ENCODE data around the gene CHAC1.
"Not testable (repeated sequence)": the region's sequence is repeated elsewhere in the genome, so short reads cannot be mapped to it uniquely, and the experiment has no call there.

The CHAC1 gene

DNA sequence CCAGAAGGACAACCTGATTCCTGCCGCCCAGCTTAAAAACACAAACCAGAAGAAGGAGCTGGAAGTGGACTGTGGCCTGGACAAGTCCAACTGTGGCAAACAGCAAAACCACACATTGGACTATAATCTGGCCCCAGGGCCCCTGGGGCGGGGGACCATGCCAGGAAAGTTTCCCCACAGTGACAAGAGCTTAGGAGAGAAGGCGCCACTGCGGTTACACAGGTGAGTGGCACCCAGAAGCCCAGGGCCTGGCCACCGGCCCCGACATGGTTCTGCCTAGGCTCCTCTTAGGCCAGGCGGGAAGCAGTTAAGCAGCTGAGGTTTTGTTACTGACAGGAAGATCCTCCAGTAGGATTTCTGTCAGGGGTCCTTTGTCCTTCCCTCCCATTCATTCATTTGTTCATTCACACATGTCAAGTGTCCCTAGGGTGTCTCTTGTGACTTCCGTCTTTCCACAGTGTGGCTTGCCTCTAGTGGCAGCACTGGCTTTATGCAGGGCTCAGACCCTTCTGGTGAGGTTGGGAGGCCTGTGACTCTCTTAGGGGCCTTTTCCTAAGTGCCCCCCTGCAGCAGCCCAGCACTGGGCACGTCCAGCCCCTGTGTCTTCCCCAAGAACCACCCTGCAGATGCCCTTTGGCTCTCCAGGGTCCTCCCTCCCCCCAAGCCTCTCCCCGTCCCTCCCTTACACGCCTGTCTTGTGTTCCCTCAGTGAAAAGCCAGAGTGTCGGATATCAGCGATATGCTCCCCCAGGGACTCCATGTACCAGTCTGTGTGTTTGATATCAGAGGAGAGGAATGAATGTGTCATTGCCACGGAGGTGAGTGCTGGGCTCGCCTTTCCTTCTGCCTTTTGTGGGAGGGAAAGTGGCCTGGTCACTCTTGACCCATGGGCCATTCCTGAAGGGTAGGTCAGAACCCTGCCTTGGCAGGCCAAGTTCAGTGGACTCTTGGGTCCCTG, 16.3 kb upstream of the CHAC1 start:
- in situ Hi-C loops (cut with HindIII; ENCODE audit: low sequenced_read_pairs): no loop called here

DNA sequence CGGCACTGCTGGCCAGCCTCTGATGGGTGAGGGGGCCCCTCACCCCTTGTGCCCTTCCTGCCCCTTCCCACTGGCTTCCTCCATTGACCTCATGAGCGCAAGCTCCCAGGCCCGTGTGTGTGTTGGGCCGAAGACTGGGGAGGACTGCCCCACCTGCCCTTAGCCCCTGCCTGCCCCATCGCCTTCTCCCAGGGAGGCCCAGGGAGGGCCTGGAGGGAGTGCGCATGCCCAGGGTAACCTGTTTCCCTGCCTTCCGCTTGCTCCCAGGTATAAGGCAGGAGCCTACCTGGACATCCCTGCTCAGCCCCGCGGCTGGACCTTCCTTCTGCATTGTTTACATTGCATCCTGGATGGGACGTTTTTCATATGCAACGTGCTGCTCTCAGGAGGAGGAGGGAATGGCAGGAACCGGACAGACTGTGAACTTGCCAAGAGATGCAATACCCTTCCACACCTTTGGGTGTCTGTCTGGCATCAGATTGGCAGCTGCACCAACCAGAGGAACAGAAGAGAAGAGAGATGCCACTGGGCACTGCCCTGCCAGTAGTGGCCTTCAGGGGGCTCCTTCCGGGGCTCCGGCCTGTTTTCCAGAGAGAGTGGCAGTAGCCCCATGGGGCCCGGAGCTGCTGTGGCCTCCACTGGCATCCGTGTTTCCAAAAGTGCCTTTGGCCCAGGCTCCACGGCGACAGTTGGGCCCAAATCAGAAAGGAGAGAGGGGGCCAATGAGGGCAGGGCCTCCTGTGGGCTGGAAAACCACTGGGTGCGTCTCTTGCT, 15.3 kb upstream of the CHAC1 start:
- in situ Hi-C loops (cut with HindIII; ENCODE audit: low sequenced_read_pairs): no loop called here

GRCh38 chr15:40938536-40938870, 14.8 kb upstream of the CHAC1 start:
- in situ Hi-C loops (cut with HindIII; ENCODE audit: low sequenced_read_pairs): no loop called here

DNA sequence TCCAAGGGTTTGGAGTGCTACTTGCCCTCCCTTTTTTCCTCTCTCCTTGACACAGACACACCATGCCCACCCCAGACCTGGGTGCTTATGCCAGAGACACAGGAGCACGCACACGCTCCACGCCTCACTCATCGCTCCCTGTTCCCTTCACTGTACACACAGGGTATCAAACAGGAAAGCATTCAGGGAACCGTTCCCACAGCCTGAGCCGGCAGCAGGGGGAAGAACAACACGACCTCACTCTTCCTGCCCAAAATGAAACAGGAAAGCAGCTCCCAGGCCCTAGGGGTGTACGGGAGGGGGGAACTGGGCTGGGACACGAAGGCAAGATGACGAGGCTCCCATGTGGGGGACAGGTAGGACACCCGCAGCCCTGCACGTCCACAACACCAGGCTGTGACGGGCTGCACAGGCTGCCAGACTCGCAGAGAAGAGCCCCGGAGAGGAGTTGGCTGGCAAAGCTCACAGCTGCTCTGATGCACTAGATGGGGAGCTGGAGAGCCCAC, 12.9 kb upstream of the CHAC1 start:
- in situ Hi-C loops (cut with HindIII; ENCODE audit: low sequenced_read_pairs): no loop called here

DNA sequence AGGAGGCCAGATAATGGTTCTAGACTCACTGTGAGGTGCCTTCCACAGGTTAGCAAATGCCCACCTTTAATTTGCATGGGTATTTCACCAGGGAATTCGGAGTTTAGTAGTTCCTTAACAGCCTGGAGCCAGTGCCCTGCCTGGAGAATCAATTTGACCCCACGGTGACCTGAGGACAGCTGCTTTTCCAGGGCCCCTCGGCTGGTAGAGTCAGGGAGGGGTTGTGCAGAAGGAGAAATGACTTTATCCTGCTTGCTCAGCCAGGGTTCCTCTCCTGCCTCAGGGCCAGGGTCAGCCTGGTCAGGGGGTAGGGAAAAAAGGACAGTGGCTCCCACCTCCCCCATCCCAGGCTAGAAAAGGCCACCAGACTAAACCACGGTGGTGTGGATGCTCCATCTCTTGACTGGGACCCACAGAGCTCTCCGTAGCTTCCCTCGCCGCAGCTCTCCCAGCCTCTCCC, 12.2 kb upstream of the CHAC1 start:
- in situ Hi-C loops (cut with HindIII; ENCODE audit: low sequenced_read_pairs): no loop called here

- in situ Hi-C loops (cut with HindIII; ENCODE audit: low sequenced_read_pairs): no loop called here
Observed at GRCh38 chr15:40941528-40942336, 11.5 kb upstream of the CHAC1 start.

DNA sequence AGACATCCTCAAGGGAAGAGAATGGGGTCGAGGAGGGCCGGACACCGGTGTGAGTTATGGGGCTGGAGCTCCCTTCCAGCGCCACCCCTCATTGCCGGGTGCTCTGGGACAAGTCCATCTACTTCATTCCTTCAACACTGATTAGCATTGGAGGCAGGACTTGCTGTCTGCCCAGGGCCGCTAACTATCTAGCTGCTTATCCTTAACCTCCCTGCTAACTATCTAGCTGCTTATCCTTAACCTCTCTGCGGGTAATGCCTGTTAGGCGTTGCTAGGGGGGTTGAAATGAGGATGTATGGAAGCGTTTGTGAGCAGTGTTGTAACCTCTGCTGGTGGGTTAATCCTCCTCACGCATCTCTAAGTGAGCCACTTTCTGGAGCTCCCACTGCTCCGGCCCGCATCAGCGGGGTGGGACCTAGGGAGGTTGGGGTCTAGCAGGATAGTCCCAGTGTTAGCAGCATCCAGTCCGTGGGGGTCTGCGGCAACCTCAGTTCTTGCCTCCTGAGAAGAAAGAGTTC, 10.9 kb upstream of the CHAC1 start:
- in situ Hi-C loops (cut with HindIII; ENCODE audit: low sequenced_read_pairs): no loop called here

GRCh38 chr15:40942878-40943277, 10.4 kb upstream of the CHAC1 start:
- in situ Hi-C loops (cut with HindIII; ENCODE audit: low sequenced_read_pairs): no loop called here

DNA sequence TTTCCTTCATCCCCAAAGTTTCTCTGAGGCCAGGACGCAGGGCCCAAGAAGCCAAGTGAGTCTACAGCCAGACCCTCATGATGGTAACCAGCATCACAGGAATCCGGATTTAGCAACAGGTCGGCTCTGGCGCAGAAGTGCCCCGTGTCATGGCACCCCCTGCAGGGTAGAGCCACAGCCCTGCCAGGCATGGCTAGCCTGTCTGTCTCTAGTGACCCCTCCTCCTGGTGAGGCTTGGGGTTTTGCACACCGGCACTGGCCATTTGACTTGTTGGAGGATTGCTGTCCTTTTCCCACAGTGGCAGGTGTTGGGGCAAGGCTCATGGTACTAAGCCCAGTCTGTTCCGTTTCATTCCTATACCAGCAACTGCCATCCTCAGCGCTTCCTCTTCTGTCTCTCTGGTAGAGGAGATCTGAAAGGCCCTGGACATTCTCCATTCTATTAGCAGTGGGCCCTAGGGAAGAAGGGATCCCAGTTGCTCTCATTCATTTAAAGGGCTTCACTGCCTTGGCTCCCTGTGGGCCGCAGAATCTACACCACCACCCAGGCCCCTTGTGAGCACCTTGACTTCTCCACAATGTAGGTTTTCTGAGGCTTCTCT, 9.4 kb upstream of the CHAC1 start:
- in situ Hi-C loops (cut with HindIII; ENCODE audit: low sequenced_read_pairs): no loop called here

DNA sequence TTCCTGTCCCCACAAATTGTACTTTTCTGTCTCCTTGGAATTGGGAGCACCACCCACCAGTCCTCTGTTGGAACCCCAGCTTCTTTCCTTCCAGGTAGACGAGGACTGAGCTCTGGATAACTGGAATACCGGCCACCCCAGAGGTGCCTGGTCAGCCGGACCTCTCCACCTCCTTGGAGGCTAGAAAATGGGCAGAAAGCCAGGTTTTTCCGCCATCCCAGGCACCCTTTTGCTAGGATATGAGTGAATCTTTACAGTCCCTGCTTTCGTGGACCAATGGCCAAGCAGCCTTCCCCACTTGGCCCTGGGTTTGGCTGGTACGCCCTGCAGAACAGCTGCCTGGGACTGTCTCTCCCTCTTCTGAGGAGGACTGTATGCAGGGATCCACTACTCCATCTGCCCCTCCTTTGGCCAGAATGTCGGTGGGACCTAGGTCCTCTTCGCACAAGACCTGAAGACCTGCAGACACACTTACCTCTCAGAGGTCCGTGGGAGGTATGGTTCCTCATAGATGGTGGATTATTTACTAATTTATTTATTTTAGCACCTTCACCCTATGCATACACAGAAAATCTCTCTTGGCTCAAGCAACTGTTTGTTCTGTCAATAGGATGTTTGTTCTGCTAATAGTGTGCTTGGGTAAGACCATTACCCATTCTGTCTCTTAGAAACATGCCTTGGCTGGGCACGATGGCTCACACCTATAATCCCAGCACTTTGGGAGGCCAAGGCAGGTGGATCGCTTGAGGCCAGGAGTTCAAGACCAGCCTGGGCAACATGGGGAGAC, 8.6 kb upstream of the CHAC1 start:
- in situ Hi-C loops (cut with HindIII; ENCODE audit: low sequenced_read_pairs): no loop called here

DNA sequence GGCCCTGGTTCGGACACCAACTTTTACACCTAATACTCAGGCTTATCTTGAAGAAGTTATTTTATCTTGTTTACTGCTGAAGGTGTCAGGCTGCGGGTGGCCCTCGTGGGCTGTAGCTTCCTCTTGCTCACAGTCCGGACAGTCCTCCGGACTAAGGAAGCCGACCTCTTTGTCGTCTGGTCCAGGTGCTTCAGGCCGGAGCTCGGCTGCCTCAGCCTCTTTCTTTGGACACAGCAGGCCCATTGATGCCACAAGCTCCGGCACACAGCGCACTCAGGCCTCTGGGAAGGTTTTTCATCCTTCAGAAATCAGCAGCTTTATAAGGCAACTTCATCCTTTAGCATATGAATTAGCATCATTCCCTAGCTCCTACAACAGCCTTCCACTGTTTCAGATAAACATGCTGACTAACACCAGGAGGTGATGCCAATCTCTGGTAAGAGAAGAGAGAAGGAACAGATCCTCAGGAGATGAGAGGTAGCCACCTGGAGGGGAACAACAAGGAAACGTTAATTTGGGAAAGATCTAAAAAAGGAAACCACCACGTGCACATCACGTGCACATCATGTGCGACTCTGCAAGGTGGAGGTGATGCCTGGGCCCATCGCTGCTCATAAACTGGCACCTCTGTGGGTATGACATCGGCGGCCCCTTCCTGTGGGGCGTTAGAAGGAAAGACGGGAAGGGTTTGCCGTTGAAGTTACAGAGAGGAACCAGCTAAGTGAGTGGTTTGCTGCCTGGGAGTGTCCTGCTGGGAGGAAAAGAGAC, 4.4 kb upstream of the CHAC1 start:
- in situ Hi-C loops (cut with HindIII; ENCODE audit: low sequenced_read_pairs): no loop called here

GRCh38 chr15:40949756-40950207, 3.5 kb upstream of the CHAC1 start:
- in situ Hi-C loops (cut with HindIII; ENCODE audit: low sequenced_read_pairs): no loop called here

- in situ Hi-C loops (cut with HindIII; ENCODE audit: low sequenced_read_pairs): no loop called here
Observed at GRCh38 chr15:40951764-40952163, 1.5 kb upstream of the CHAC1 start.

DNA sequence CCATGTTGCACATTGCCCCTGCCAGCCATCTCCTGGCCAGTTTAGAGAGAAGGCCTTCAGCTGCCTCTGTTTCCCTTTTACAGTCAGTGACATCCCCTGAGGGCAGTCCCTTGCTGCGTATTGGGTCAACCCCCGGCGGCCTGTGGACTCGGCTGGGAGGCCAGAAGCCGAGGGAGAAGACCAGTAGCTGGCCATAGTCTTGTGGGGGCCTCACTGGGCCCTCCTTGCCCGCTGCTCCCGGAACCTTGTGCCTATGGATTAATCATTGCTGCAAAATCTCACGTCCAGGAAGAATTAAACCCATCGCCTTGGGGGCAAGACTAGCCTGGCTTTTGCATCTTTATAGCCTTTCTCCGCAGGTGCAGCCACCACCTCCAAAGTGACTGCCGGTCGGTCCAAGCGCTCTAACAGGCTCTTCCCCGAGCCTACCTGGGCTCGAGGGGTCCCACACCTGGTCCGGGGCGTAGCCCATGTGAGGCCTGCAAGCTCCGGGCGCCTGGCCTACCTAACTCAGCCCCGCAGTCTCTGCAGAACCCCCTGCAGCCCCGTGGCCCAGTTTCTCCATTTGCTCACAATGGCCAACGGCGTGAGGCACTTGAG, 870 bp upstream of the CHAC1 start:
- in situ Hi-C loops (cut with HindIII; ENCODE audit: low sequenced_read_pairs): no loop called here

DNA sequence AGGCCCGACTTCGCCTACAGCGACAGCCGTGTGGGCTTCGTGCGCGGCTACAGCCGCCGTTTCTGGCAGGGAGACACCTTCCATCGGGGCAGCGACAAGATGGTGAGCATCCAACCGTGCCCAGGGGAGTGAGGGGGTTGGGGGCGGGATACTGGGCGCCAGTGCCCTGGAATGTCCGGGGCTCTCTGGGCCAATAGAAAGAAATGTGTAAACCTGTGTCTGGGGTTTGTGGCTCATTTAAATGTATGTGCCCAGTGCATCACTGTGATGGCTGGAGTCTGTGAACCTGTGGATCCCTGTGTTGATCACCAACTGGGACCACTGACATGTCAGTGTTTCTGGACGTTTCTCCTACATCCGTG, 423 bp downstream of the CHAC1 start:
- in situ Hi-C loops (cut with HindIII; ENCODE audit: low sequenced_read_pairs): no loop called here

DNA sequence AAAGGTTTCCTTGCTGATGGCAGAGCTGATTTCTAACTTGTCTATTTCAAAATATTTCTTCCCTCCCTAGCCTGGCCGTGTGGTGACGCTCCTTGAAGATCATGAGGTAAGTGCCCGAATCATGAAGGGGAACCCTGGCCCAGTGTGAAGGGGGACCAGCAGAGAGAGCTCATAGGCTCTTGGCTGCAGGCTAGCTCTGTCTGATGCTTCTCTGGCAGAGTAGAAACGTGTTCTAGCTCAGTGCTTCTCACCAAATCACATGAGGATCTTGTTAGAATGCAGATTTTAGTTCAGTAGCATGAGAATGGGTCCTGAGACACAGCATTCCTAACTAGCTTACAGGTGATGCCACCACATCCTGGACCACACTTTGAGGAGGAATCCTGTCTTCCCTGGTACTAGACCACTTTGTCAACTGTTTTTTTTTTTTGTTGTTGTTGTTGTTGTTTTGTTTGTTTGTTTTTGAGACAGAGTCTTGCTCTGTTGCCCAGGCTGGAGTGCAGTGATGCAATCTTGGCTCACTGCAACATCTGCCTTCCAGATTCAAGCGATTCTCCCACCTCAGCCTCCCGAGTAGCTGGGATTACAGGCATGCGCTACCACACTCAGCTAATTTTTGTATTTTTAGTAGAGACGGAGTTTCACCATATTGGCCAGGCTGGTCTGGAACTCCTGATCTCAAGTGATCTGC, 1.0 kb downstream of the CHAC1 start:
- in situ Hi-C loops (cut with HindIII; ENCODE audit: low sequenced_read_pairs): not testable (repeated sequence)

GRCh38 chr15:40955141-40955903, 2.1 kb downstream of the CHAC1 start:
- in situ Hi-C loops (cut with HindIII; ENCODE audit: low sequenced_read_pairs): no loop called here
